SU-DHL-6 (cell line): Measurements from ENCODE around the gene OR11H6.
"Not testable (repeated sequence)": the region's sequence is repeated elsewhere in the genome, so short reads cannot be mapped to it uniquely, and the experiment has no call there.

Experiments used
- H2AFZ ChIP-seq: fragments of 200-600 bp; sonication (generic); 2 replicates; pipeline ENCODE4 v1.6.1; 2014; ENCODE audit warnings: low read depth, mild to moderate bottlenecking, moderate library complexity, mixed read lengths, antibody characterized with exemption, low read length; ENCODE audit not compliant: severe bottlenecking
- H3F3A ChIP-seq: fragments of 200-600 bp; shearing (Covaris generic); 2 replicates; pipeline ENCODE4 v1.6.0; 2016; ENCODE audit warnings: antibody characterized with exemption, mild to moderate bottlenecking; ENCODE audit not compliant: insufficient read depth
- H3K27ac ChIP-seq: fragments of 200-600 bp; sonication (generic); 2 replicates; pipeline ENCODE4 v1.5.1; 2016; ENCODE audit warnings: low read depth, mild to moderate bottlenecking, low read length, moderate library complexity, mixed read lengths
- H3K27me3 ChIP-seq: fragments of 200-600 bp; sonication (generic), shearing (Covaris generic); 2 replicates; pipeline ENCODE4 v1.6.0; 2014; ENCODE audit warnings: mild to moderate bottlenecking, low read length
- H3K36me3 ChIP-seq: fragments of 200-600 bp; sonication (generic); 2 replicates; pipeline ENCODE4 v1.6.1; 2014; ENCODE audit warnings: mild to moderate bottlenecking, low read length, mixed read lengths
- H3K4me2 ChIP-seq: fragments of 300-600, 200-600 bp; shearing (Covaris generic), sonication (generic); 2 replicates; pipeline ENCODE4 v1.6.0; 2014; ENCODE audit warnings: low read length, low read depth, mild to moderate bottlenecking; ENCODE audit not compliant: poor library complexity, severe bottlenecking
- H3K4me3 ChIP-seq: fragments of 200-600 bp; sonication (generic); 2 replicates; pipeline ENCODE4 v1.5.1; 2014; ENCODE audit warnings: antibody characterized with exemption, low read length, mild to moderate bottlenecking, mixed read lengths; ENCODE audit not compliant: insufficient read depth, poor library complexity, severe bottlenecking
- H3K79me2 ChIP-seq: fragments of 200-600 bp; sonication (generic); 2 replicates; pipeline ENCODE4 v1.6.1; 2014; ENCODE audit warnings: mild to moderate bottlenecking, low read length, moderate library complexity; ENCODE audit not compliant: insufficient read depth
- H3K9ac ChIP-seq: fragments of 200-600 bp; sonication (generic); 2 replicates; pipeline ENCODE4 v1.7.0; 2014; ENCODE audit warnings: mild to moderate bottlenecking, low read length
- H3K9me2 ChIP-seq: fragments of 200-600 bp; sonication (generic); replicated peaks from 2 replicates; pipeline ENCODE4 v1.6.1; 2014; ENCODE audit warnings: low read length; ENCODE audit not compliant: insufficient read depth
- H3K9me3 ChIP-seq: fragments of 200-600 bp; sonication (generic); 2 replicates; pipeline ENCODE4 v1.6.1; 2014; ENCODE audit warnings: low read length, mixed read lengths; ENCODE audit not compliant: insufficient read depth
- H4K20me1 ChIP-seq: fragments of 200-600 bp; sonication (generic); 2 replicates; pipeline ENCODE4 v1.6.1; 2014; ENCODE audit warnings: low read depth, mild to moderate bottlenecking, antibody characterized with exemption, low read length, moderate library complexity, mixed read lengths
- CTCF ChIP-seq: fragments of 200-600 bp; sonication (generic); IDR thresholded peaks from one replicate; pipeline ENCODE4 v1.5.1; 2017; ENCODE audit warnings: antibody characterized with exemption, mild to moderate bottlenecking, low read length, moderate library complexity; ENCODE audit not compliant: insufficient read depth, poor library complexity, severe bottlenecking
- EZH2phosphoT487 ChIP-seq: fragments of 200-600 bp; sonication (generic), shearing (Covaris generic); conservative IDR thresholded peaks from 2 replicates; pipeline ENCODE4 v1.6.1; 2018; ENCODE audit warnings: mild to moderate bottlenecking, antibody characterized with exemption, low read length, moderate library complexity, mixed read lengths

OR11H6 gene

GRCh38 chr14:20190596-20190995 lies 32.9 kb upstream of the OR11H6 start, which contains the start of gene OR11G2:
Gene OR11G2, plus strand, starts transcription at chr14:20190896. Its CDS starts 6,542 bp downstream, at chr14:20197438.
- no peaks in the 10 kb centered on the region for H3K9me2 ChIP-seq
- no peak within 1 kb of the TSS for H2AFZ ChIP-seq
- TF ChIP-seq CTCF (no peak), EZH2phosphoT487 (no peak)
- no peaks in the 10 kb centered on the region for H3F3A ChIP-seq
- no peak within 1 kb of the TSS for H3K4me2 ChIP-seq
- H3K27ac ChIP-seq, result no peak within 1 kb of the TSS
- H3K36me3 ChIP-seq, result no peaks in the 10 kb centered on the region
- no peaks in the 10 kb centered on the region for H3K27me3 ChIP-seq
- no peak within 1 kb of the TSS for H3K9ac ChIP-seq
- no peaks in the 10 kb centered on the region for H3K79me2 ChIP-seq
- H3K4me3 ChIP-seq, result no peak within 1 kb of the TSS
- H4K20me1 ChIP-seq, result no peaks in the 10 kb centered on the region
- H3K9me3 ChIP-seq, result no peaks in the 10 kb centered on the region

GRCh38 chr14:20191396-20191795 lies 32.1 kb upstream of the OR11H6 start:
- H4K20me1 ChIP-seq, result no peaks in the 10 kb centered on the region

GRCh38 chr14:20194101-20194500 lies 29.4 kb upstream of the OR11H6 start:
- no peak overlapping the region for H3K27ac ChIP-seq
- no peak overlapping the region for H3K4me3 ChIP-seq
- no peaks in the 10 kb centered on the region for H4K20me1 ChIP-seq
- H3K27me3 ChIP-seq, result no peaks in the 10 kb centered on the region
- no peaks in the 10 kb centered on the region for H3K9me3 ChIP-seq
- H3K4me2 ChIP-seq, result no peak overlapping the region
- no peak overlapping the region for H3K9ac ChIP-seq
- H2AFZ ChIP-seq, result no peak overlapping the region
- TF ChIP-seq EZH2phosphoT487 (no peak), CTCF (no peak)
- H3K9me2 ChIP-seq, result no peaks in the 10 kb centered on the region
- no peaks in the 10 kb centered on the region for H3F3A ChIP-seq
- H3K36me3 ChIP-seq, result no peaks in the 10 kb centered on the region
- H3K79me2 ChIP-seq, result no peaks in the 10 kb centered on the region

More at GRCh38 chr14:20191396-20191795, 32.1 kb upstream of the OR11H6 start:
- Histone ChIP-seq H3K4me3 (no peak overlapping the region), H3F3A (no peaks in the 10 kb centered on the region), H3K27me3 (no peaks in the 10 kb centered on the region), H3K4me2 (no peak overlapping the region), H3K27ac (no peak overlapping the region), H3K9me2 (no peaks in the 10 kb centered on the region), H3K9ac (no peak overlapping the region), H3K79me2 (no peaks in the 10 kb centered on the region), H2AFZ (no peak overlapping the region), H3K9me3 (no peaks in the 10 kb centered on the region), H3K36me3 (no peaks in the 10 kb centered on the region)
- no peak for TF ChIP-seq EZH2phosphoT487
- no peak for TF ChIP-seq CTCF

- not testable (repeated sequence) for H4K20me1 ChIP-seq, H3K9ac ChIP-seq, H3K9me3 ChIP-seq, H3K4me2 ChIP-seq, H2AFZ ChIP-seq, H3K4me3 ChIP-seq, H3K79me2 ChIP-seq, H3F3A ChIP-seq, H3K9me2 ChIP-seq, H3K36me3 ChIP-seq, H3K27me3 ChIP-seq, H3K27ac ChIP-seq
Observed at GRCh38 chr14:20195170-20195569, 28.3 kb upstream of the OR11H6 start.
